Measurements from ENCODE around the gene HES6. TPM values are rescaled to one million over a fixed set of nuclear protein-coding genes. Genes with fewer than 3 reads are reported as not detected.

The HES6 gene
- total RNA-seq, 1 experiment from 2014 or later, result 8.4 TPM

DNA sequence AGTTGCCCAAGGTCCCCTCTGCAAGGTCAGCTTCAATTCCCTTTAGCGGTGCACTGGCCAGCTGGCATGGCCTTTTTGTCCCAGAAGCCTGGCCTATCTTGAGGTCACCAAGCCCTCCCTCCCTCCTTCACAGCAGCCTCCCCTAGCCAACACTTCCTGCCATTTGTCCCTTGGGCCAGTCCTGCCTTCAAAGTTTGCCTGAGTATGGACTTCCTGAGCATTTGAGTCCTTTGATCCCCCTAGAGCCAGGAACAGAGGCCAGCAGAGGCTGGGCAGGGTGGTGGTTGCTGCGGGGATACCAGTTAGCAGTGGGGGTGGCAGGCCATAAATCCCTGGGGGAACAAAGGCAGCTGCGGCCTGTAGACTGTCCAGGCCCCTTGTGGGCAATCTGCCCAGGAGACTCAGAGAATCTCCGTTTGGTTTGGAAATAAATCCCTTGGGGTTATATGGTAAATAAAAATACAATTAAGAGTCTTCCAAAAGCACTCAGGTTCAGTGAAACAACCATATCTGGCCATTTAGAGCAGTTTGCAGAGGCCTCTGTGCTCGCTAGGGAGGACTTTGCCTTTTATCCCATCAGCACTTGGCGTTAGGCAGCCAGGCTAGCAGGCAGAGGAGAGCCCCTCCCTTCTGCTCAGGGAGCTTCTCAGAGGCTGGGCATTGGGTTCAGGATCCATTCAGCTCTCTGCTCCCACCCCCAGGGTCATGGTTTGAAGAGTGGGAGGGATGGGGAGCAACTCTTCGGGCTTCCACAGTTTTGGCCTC, 3.1 kb upstream of the HES6 start:
- Histone ChIP-seq H3K4me2 (no peak overlapping the region), H2AFZ (no peak overlapping the region), H3K4me1 (replicated peaks; ENCODE audit: insufficient read depth) (peaks cover 8% of the 10 kb centered on the region), H3K36me3 (ENCODE audit: low read depth) (no peaks in the 10 kb centered on the region), H3K9me3 (ENCODE audit: insufficient read depth, low read depth) (no peaks in the 10 kb centered on the region), H3F3A (ENCODE audit: insufficient read depth, low read depth) (peaks cover 16% of the 10 kb centered on the region; the same call in 1 of the 2 replicates), H3K4me3 (no peak overlapping the region), H3K79me2 (ENCODE audit: low read depth) (no peaks in the 10 kb centered on the region), H3K27ac (no peak overlapping the region), H3K9me2 (ENCODE audit: insufficient read depth) (no peaks in the 10 kb centered on the region), H4K20me1 (ENCODE audit: insufficient read depth) (no peaks in the 10 kb centered on the region), H3K27me3 (ENCODE audit: insufficient read depth, low read depth) (0 out of 2 replicates have a peak, but pooled peaks cover 5% of the 10 kb centered on the region)
- DNase-seq, result no peak
- BruUV-seq (replicated peaks), result no TSS peak
- no peak for TF ChIP-seq EZH2 (IDR thresholded peaks at IDR 0.05; ENCODE audit: low read depth)
- TF ChIP-seq, protein P1, sequence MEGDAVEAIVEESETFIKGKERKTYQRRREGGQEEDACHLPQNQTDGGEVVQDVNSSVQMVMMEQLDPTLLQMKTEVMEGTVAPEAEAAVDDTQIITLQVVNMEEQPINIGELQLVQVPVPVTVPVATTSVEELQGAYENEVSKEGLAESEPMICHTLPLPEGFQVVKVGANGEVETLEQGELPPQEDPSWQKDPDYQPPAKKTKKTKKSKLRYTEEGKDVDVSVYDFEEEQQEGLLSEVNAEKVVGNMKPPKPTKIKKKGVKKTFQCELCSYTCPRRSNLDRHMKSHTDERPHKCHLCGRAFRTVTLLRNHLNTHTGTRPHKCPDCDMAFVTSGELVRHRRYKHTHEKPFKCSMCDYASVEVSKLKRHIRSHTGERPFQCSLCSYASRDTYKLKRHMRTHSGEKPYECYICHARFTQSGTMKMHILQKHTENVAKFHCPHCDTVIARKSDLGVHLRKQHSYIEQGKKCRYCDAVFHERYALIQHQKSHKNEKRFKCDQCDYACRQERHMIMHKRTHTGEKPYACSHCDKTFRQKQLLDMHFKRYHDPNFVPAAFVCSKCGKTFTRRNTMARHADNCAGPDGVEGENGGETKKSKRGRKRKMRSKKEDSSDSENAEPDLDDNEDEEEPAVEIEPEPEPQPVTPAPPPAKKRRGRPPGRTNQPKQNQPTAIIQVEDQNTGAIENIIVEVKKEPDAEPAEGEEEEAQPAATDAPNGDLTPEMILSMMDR (conservative IDR thresholded peaks at IDR 0.05), result no peak
- intact Hi-C loops (cut with micrococcal nuclease; ENCODE audit: unreplicated experiment), result loop anchor here (5.0 to 10.0 kb wide), 2 partner anchors 98 to 386 kb away; partner anchors contain the start of gene RAMP1
- CTCF ChIA-PET, result no interaction called here
- POLR2A ChIA-PET (ENCODE audit: unreplicated experiment), result no interaction called here

GRCh38 chr2:238241970-238242369, 2.1 kb upstream of the HES6 start:
- Histone ChIP-seq H3F3A (ENCODE audit: insufficient read depth, low read depth) (peaks cover 19% of the 10 kb centered on the region; the same call in 1 of the 2 replicates), H2AFZ (no peak overlapping the region), H3K4me1 (replicated peaks; ENCODE audit: insufficient read depth) (peaks cover 4% of the 10 kb centered on the region), H3K27ac (no peak overlapping the region), H4K20me1 (ENCODE audit: insufficient read depth) (no peaks in the 10 kb centered on the region), H3K36me3 (ENCODE audit: low read depth) (no peaks in the 10 kb centered on the region), H3K79me2 (ENCODE audit: low read depth) (no peaks in the 10 kb centered on the region), H3K4me3 (no peak overlapping the region), H3K9me3 (ENCODE audit: insufficient read depth, low read depth) (no peaks in the 10 kb centered on the region), H3K4me2 (no peak overlapping the region), H3K27me3 (ENCODE audit: insufficient read depth, low read depth) (peaks cover 11% of the 10 kb centered on the region), H3K9me2 (ENCODE audit: insufficient read depth) (no peaks in the 10 kb centered on the region)
- intact Hi-C loops (cut with micrococcal nuclease; ENCODE audit: unreplicated experiment), result loop anchor here (5.0 to 10.0 kb wide), 2 partner anchors 97 to 385 kb away; partner anchors contain the start of gene RAMP1
- ChIA-PET POLR2A (ENCODE audit: unreplicated experiment) (no interaction called here), CTCF (no interaction called here)
- no peak for TF ChIP-seq EZH2 (IDR thresholded peaks at IDR 0.05; ENCODE audit: low read depth)
- TF ChIP-seq, protein P1 (conservative IDR thresholded peaks at IDR 0.05), result no peak
- BruUV-seq (replicated peaks), result no TSS peak
- no peak for DNase-seq

DNA sequence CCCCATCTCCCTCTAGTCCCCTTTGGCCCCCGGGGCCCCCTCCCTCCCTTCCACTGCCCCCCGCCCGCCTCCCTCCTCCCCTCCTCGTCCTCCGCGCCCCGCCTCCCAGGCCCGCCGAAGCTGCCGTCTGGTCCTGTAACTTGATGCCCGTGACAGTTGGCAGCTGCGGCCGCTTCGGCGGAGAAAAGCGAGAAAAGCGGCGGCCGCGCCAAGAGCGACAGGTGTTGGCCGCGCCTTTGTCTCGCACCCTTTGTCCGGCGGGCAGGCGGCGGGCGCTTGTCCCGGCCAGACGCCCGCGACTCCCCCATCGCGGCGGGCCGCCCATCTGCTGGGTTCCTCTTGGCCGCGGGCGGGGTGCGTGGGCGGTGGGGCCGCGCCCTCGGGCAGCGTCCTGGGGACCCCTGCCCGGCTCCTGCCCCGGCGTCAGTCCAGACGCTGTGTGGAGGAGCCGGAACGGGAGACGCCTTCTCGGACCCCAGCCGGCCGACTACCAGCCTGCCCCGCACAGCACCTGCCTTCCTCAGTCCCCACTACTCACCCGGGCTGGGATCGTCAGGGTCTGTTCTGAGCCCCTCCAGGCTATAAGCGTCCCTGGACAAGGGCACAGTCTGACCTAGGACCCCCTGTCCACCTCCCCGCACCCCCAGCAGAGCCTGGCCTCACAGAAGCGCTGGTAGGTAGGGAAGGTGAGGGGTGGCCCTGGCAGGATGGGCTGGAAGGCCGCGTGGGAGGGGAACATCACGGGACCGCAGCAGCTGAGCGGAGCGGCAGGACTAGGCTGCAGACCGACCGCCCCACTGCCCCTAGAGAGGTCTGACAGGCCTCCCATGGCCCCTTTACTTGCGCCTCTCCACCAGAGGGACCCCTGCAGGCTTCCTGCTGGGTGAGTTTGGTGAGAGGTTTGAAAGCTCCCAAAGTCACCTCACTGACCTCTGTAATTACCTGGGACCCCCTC, 1.2 kb upstream of the HES6 start:
- intact Hi-C loops (cut with micrococcal nuclease; ENCODE audit: unreplicated experiment), result loop anchor here (5.0 to 10.0 kb wide), 2 partner anchors 96 to 384 kb away; partner anchors contain the start of gene RAMP1
- Histone ChIP-seq H3K4me2 (peak overlapping the region; percentile 27; the same call in 1 of the 2 replicates), H3K27me3 (ENCODE audit: insufficient read depth, low read depth) (peaks cover 21% of the 10 kb centered on the region), H3K79me2 (ENCODE audit: low read depth) (no peaks in the 10 kb centered on the region), H3K4me3 (no peak overlapping the region), H3K4me1 (replicated peaks; ENCODE audit: insufficient read depth) (no peaks in the 10 kb centered on the region; the same call in 1 of the 2 replicates), H3F3A (ENCODE audit: insufficient read depth, low read depth) (peaks cover 19% of the 10 kb centered on the region; the same call in 1 of the 2 replicates), H3K9me2 (ENCODE audit: insufficient read depth) (no peaks in the 10 kb centered on the region), H3K27ac (no peak overlapping the region), H3K36me3 (ENCODE audit: low read depth) (no peaks in the 10 kb centered on the region), H2AFZ (no peak overlapping the region), H4K20me1 (ENCODE audit: insufficient read depth) (no peaks in the 10 kb centered on the region), H3K9me3 (ENCODE audit: insufficient read depth, low read depth) (no peaks in the 10 kb centered on the region)
- ChIA-PET CTCF (interaction anchor here (0.7 kb wide), 1 partner anchor 1756 kb away, joined by 4 read pairs; no protein-coding TSS in a partner anchor), POLR2A (ENCODE audit: unreplicated experiment) (interaction anchor here (0.5 kb wide), 1 partner anchor 184 kb away, joined by 3 read pairs; no protein-coding TSS in a partner anchor)
- TF ChIP-seq, protein P1 (conservative IDR thresholded peaks at IDR 0.05), result no peak
- TF ChIP-seq EZH2 (IDR thresholded peaks at IDR 0.05; ENCODE audit: low read depth), result no peak
- BruUV-seq (replicated peaks), result no TSS peak
- DNase-seq, result peak; percentile 61 to 68
